Measurements from ENCODE around the gene FAM229B.

The FAM229B gene

DNA sequence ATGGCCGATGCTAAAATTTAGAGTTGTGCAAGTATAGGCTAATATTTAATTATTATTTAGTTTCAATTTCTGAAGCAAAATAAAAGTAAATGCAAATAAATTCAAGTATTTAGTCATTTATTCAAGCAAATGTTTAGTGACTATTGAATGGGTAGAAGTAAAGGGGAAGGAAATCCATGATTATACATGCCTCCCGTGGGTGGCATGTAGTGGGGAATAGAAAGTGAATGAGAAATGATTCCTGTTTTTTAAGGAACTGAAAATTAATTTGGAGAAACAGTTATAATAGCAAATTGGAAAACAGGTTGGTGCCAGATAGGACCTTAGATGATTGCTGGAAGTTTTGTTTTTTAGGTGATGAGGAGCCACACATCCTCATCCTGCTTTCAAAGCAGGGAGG is 35.4 kb downstream of the FAM229B start:
- TF ChIP-seq ZFX (IDR thresholded peaks at IDR 0.05; ENCODE audit: borderline replicate concordance) (no peak), CTCF (IDR thresholded peaks at IDR 0.05) (no peak)
- no peak overlapping the region for H3K27ac ChIP-seq

- no peak overlapping the region for H3K27ac ChIP-seq
- TF ChIP-seq CTCF (IDR thresholded peaks at IDR 0.05) (no peak), ZFX (IDR thresholded peaks at IDR 0.05; ENCODE audit: borderline replicate concordance) (no peak)
Measured at GRCh38 chr6:112123982-112124381, 36.6 kb downstream of the FAM229B start.

- TF ChIP-seq CTCF (IDR thresholded peaks at IDR 0.05) = no peak
- TF ChIP-seq ZFX (IDR thresholded peaks at IDR 0.05; ENCODE audit: borderline replicate concordance) = no peak
- no peak overlapping the region for H3K27ac ChIP-seq
Measured at GRCh38 chr6:112128208-112128607, 40.8 kb downstream of the FAM229B start.

DNA sequence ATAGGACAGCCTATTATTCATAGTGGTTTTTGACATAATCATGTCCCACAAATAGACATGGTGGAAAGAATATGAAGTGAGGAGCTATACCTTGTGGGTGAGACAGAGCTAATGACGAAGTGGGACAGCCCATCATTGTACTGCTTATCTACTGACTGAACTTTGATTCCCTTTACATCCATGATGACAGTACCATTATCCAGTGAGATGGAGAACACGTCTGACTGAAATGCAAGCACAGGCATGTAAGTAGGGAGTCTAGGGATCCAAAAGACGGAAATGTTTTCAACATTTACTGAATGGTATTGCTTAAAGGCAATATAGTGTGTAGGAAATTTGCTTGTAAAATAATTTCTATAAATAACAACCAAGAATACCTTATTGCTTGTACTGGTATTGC is 43.5 kb downstream of the FAM229B start:
- H3K27ac ChIP-seq = no peak overlapping the region
- no peak for TF ChIP-seq CTCF (IDR thresholded peaks at IDR 0.05)
- TF ChIP-seq ZFX (IDR thresholded peaks at IDR 0.05; ENCODE audit: borderline replicate concordance) = no peak

DNA sequence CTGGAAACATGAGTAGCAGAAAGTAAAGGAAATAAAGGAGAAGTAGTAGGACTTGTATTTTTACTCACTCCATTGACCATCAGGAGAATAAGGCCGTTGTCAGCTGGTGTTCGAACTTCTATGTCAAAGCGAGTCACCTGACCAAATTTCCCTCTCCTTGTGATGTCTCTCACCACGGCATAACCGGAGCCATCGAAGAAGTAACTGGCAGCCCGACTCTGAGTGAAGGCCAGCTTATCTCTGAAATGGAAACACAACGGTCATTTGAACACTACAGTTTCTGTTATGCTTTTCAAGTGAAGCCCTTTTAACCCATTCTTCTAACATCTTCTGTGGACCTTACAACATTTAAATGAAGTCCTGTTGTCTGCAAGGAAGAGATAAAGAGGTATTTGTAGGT is 51.7 kb downstream of the FAM229B start:
- TF ChIP-seq ZFX (IDR thresholded peaks at IDR 0.05; ENCODE audit: borderline replicate concordance) = no peak
- TF ChIP-seq CTCF (IDR thresholded peaks at IDR 0.05) = no peak
- no peak overlapping the region for H3K27ac ChIP-seq

DNA sequence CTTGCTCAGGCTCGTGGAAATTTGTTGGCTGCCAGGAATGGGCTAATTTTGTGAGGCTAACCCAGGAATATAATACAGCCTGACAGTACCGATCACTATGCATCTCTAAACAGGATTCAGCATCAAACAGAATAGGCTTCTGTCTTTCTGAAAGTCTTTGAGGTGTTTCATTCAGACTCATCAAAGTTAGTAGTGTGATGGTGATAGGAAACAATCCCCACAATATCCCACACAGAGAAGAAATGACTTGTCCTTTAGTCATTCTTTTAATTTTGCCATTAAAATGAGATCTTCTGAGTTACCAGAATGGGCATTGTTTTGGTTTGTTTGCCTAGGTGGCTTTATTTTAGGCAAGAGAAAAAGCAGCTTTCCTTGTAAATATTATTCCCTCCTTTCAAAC is 54.3 kb downstream of the FAM229B start:
- H3K27ac ChIP-seq = no peak overlapping the region
- TF ChIP-seq CTCF (IDR thresholded peaks at IDR 0.05) (no peak), ZFX (IDR thresholded peaks at IDR 0.05; ENCODE audit: borderline replicate concordance) (no peak)

DNA sequence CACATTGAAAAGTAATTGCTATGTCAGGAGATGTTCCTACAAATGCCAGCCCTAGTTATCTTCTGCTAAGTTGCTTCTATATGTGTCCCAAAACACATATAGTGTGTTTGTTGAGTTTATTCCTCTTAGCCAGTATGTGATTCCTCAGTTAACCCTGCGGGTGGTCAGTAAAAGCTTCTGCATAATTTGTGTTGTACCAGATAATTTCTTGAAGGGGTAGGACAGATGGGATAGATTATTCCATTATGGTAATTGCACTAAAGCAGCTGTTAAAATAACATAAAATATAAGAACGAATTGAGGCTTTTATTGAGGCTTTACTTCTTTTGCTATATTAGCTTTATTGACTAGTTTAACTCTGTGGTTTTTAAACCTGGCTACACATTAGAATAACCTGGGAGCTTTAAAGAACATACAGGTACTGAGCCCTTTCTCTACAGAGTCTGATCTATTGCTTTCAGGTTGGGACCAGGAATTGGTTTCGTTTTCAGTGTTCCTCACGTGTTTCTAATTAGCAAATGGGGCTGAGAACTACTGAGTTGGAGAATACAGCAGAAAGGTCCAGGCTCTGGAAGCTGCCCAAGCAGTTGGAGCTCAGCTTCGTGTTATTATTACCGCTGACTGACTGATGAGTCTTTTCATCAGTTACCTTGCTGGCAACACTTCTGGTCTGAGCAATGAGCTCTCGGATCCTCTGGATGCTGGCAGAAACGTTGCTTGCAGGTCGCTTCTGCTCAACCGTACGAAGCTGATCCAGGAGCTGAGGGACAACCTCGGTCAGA is 56.9 kb downstream of the FAM229B start:
- H3K27ac ChIP-seq = no peak overlapping the region
- TF ChIP-seq ZFX (IDR thresholded peaks at IDR 0.05; ENCODE audit: borderline replicate concordance) (no peak), CTCF (IDR thresholded peaks at IDR 0.05) (no peak)
